Neural cell (in vitro differentiated cells): ENCODE measurements around the gene REPIN1. TPM values are rescaled to one million over a fixed set of nuclear protein-coding genes. Genes with fewer than 3 reads are reported as not detected.

Source experiments
- H2AFZ ChIP-seq: fragments of 200-600, 300-800 bp; sonication (generic), shearing (Covaris generic); 2 replicates; pipeline ENCODE4 v1.6.0; 2014; ENCODE audit warnings: low read depth, mild to moderate bottlenecking, antibody characterized with exemption, low read length, moderate library complexity
- H3F3A ChIP-seq: fragments of 200-600 bp; shearing (Covaris generic); 2 replicates; pipeline ENCODE4 v1.6.1; 2016; ENCODE audit warnings: mild to moderate bottlenecking, moderate library complexity, mixed read lengths, antibody characterized with exemption, low read length; ENCODE audit not compliant: insufficient read depth, poor library complexity, severe bottlenecking
- H3K27ac ChIP-seq: fragments of 200-600, 300-800 bp; sonication (generic), shearing (Covaris generic); 2 replicates; pipeline ENCODE4 v1.5.1; 2014; ENCODE audit warnings: mild to moderate bottlenecking, low read length, moderate library complexity
- H3K27me3 ChIP-seq: fragments of 300-800, 200-600 bp; sonication (generic), shearing (Covaris generic); 2 replicates; pipeline ENCODE4 v1.6.0; 2014; ENCODE audit warnings: mild to moderate bottlenecking, low read depth, low read length, moderate library complexity; ENCODE audit not compliant: insufficient read depth
- H3K36me3 ChIP-seq: fragments of 300-800, 200-600 bp; sonication (generic), shearing (Covaris generic); 2 replicates; pipeline ENCODE4 v1.5.1; 2014; ENCODE audit warnings: mild to moderate bottlenecking, antibody characterized with exemption, low read length, moderate library complexity; ENCODE audit not compliant: insufficient read depth
- H3K4me2 ChIP-seq: fragments of 300-800, 200-600 bp; sonication (generic), shearing (Covaris generic); 2 replicates; pipeline ENCODE4 v1.6.0; 2014; ENCODE audit warnings: mild to moderate bottlenecking, low read length
- H3K4me3 ChIP-seq: fragments of 300-800, 200-600 bp; sonication (generic), shearing (Covaris generic); 2 replicates; pipeline ENCODE4 v1.5.1; 2014; ENCODE audit warnings: mild to moderate bottlenecking, low read length, moderate library complexity
- H3K79me2 ChIP-seq: fragments of 200-600 bp; shearing (Covaris generic); replicated peaks from 2 replicates; pipeline ENCODE4 v1.6.0; 2014; ENCODE audit warnings: mild to moderate bottlenecking, low read length, moderate library complexity; ENCODE audit not compliant: insufficient read depth
- H3K9ac ChIP-seq: fragments of 300-800, 200-600 bp; sonication (generic), shearing (Covaris generic); 2 replicates; pipeline ENCODE4 v1.6.1; 2016; ENCODE audit warnings: mild to moderate bottlenecking, low read length, mixed read lengths
- H3K9me2 ChIP-seq: fragments of 200-600 bp; shearing (Covaris generic); 2 replicates; pipeline ENCODE4 v1.6.1; 2016; ENCODE audit warnings: mild to moderate bottlenecking, low read length, mixed read lengths; ENCODE audit not compliant: insufficient read depth
- H3K9me3 ChIP-seq: fragments of 200-600, 300-800 bp; sonication (generic), shearing (Covaris generic); 2 replicates; pipeline ENCODE4 v1.6.1; 2016; ENCODE audit warnings: mild to moderate bottlenecking, mixed run types, low read length, moderate library complexity, mixed read lengths
- H4K20me1 ChIP-seq: fragments of 200-600 bp; shearing (Covaris generic); 2 replicates; pipeline ENCODE4 v1.6.1; 2016; ENCODE audit warnings: mild to moderate bottlenecking, mixed run types; ENCODE audit not compliant: insufficient read depth
- CTCF ChIP-seq: fragments of 450-650 bp; IDR thresholded peaks from 2 replicates; pipeline ENCODE4 v1.5.1; 2014; ENCODE audit warnings: antibody characterized with exemption, mild to moderate bottlenecking, moderate library complexity; ENCODE audit not compliant: poor library complexity, severe bottlenecking
- EP300 ChIP-seq: fragments of 450-650 bp; conservative IDR thresholded peaks from 2 replicates; pipeline ENCODE4 v1.6.1; 2014; ENCODE audit warnings: antibody characterized with exemption, mild to moderate bottlenecking, moderate library complexity; ENCODE audit not compliant: poor library complexity, severe bottlenecking
- EZH2 ChIP-seq: fragments of 200-600, 300-800 bp; shearing (Covaris generic), sonication (generic); IDR thresholded peaks from 2 replicates; pipeline ENCODE4 v1.6.1; 2014; ENCODE audit warnings: antibody characterized with exemption, low read length, borderline replicate concordance, mild to moderate bottlenecking; ENCODE audit not compliant: insufficient read depth, poor library complexity, severe bottlenecking
- MXI1 ChIP-seq: fragments of 450-650 bp; conservative IDR thresholded peaks from 2 replicates; pipeline ENCODE4 v1.6.1; 2014; ENCODE audit warnings: antibody characterized with exemption, mild to moderate bottlenecking; ENCODE audit not compliant: poor library complexity, severe bottlenecking
- POLR2AphosphoS5 ChIP-seq: IDR thresholded peaks from 2 replicates; pipeline ENCODE4 v1.6.1; 2012
- RAD21 ChIP-seq: fragments of 450-650 bp; conservative IDR thresholded peaks from 2 replicates; pipeline ENCODE4 v1.6.1; 2014; ENCODE audit warnings: antibody characterized with exemption, mild to moderate bottlenecking, moderate library complexity
- REST ChIP-seq: IDR thresholded peaks from 2 replicates; pipeline ENCODE4 v1.6.1; 2012; ENCODE audit warnings: borderline replicate concordance
- SMC3 ChIP-seq: fragments of 450-650 bp; conservative IDR thresholded peaks from 2 replicates; pipeline ENCODE4 v1.6.1; 2014; ENCODE audit warnings: antibody characterized with exemption, mild to moderate bottlenecking, moderate library complexity; ENCODE audit not compliant: poor library complexity
- TAF1 ChIP-seq: IDR thresholded peaks from 2 replicates; pipeline ENCODE4 v1.6.1; 2012; ENCODE audit warnings: low read depth
- polyA plus RNA-seq: library from polyadenylated mRNA; depleted of rRNA; stranded (reverse); fragments of >200 nt; gene quantifications from 2 replicates; pipeline ENCODE4 v1.2.3, GENCODE V29; 2014

REPIN1 gene
- polyA plus RNA-seq, 1 donor from 2014 or later = 95.5 TPM

- H3K9me2 ChIP-seq = no peaks in the 10 kb centered on the region
- H3K79me2 ChIP-seq = no peaks in the 10 kb centered on the region
- H3K36me3 ChIP-seq = no peaks in the 10 kb centered on the region
- no peaks in the 10 kb centered on the region for H3F3A ChIP-seq
- H3K4me2 ChIP-seq = no peak overlapping the region
- no peak overlapping the region for H3K27ac ChIP-seq
- H2AFZ ChIP-seq = no peak overlapping the region
- no peaks in the 10 kb centered on the region for H4K20me1 ChIP-seq
- no peaks in the 10 kb centered on the region for H3K27me3 ChIP-seq
- H3K9ac ChIP-seq = no peak overlapping the region
- TF ChIP-seq REST (no peak), MXI1 (no peak), SMC3 (no peak), POLR2AphosphoS5 (no peak), TAF1 (no peak), EP300 (no peak), CTCF (no peak), RAD21 (no peak), EZH2 (no peak)
- peak overlapping the region; percentile 56 for H3K4me3 ChIP-seq
- H3K9me3 ChIP-seq = no peaks in the 10 kb centered on the region
These were observed 44.2 kb upstream of the REPIN1 start for GRCh38 chr7:150324373-150324961.

GRCh38 chr7:150325110-150325611, 43.5 kb upstream of the REPIN1 start:
- Histone ChIP-seq H3K79me2 (no peaks in the 10 kb centered on the region), H3K36me3 (no peaks in the 10 kb centered on the region), H3K4me3 (no peak overlapping the region), H4K20me1 (no peaks in the 10 kb centered on the region), H3K4me2 (no peak overlapping the region), H3K9ac (no peak overlapping the region), H3K9me3 (no peaks in the 10 kb centered on the region), H3F3A (no peaks in the 10 kb centered on the region), H3K27ac (no peak overlapping the region), H3K27me3 (no peaks in the 10 kb centered on the region), H3K9me2 (no peaks in the 10 kb centered on the region), H2AFZ (no peak overlapping the region)
- TF ChIP-seq TAF1 (no peak), REST (no peak), MXI1 (no peak), CTCF (no peak), RAD21 (no peak), SMC3 (no peak), EP300 (no peak), POLR2AphosphoS5 (no peak), EZH2 (no peak)
